Left lung (tissue), 10 donors: ENCODE results near the gene POLR1F. TPM values are rescaled to one million over a fixed set of nuclear protein-coding genes. Genes with fewer than 3 reads are reported as not detected.

Experiments
- ATAC-seq: fragments of 200-7000 bp; cut with Tn5 transposase; one replicate; pipeline ENCODE4 v1.9.1; 2020; ENCODE audit warnings: moderate library complexity
- DNase-seq, 4 donors: peaks; one replicate each; pipeline ENCODE4 v3.0.0-alpha.2; 2013 to 2020
- H3K27ac ChIP-seq, 2 donors: fragments of 200-600 bp; sonication (generic) in 1 of 2; one replicate each; pipeline versions ENCODE4 v1.5.0 to v1.8.0; 2020 to 2021
- H3K27me3 ChIP-seq, 2 donors: fragments of 200-600 bp; sonication (generic) in 1 of 2; one replicate each; pipeline versions ENCODE4 v1.5.0 to v1.8.0; 2020 to 2021
- H3K36me3 ChIP-seq, 2 donors: fragments of 200-600 bp; sonication (generic) in 1 of 2; one replicate each; pipeline versions ENCODE4 v1.5.0 to v1.8.0; 2020 to 2021
- H3K4me1 ChIP-seq, 2 donors: fragments of 200-600 bp; one replicate each; pipeline ENCODE4 v1.8.0; 2021
- H3K4me3 ChIP-seq, 2 donors: fragments of 200-600 bp; sonication (generic) in 1 of 2; one replicate each; pipeline versions ENCODE4 v1.5.0 to v1.8.0; 2020 to 2021; ENCODE audit warnings: mild to moderate bottlenecking in 1 of 2
- H3K9me3 ChIP-seq, 2 donors: fragments of 200-600 bp; sonication (generic) in 1 of 2; one replicate each; pipeline versions ENCODE4 v1.5.0 to v1.8.0; 2020 to 2021
- CTCF ChIP-seq, 2 donors: fragments of 200-600 bp; sonication (generic) in 1 of 2; IDR thresholded peaks; one replicate each; pipeline versions ENCODE4 v1.5.0 to v1.8.0; 2021; ENCODE audit warnings: antibody characterized with exemption in 2 of 2
- intact Hi-C, 2 donors: fragments of 100-400 bp; cut with DNase I; formaldehyde crosslinking; loops; one replicate each; pipeline versions ENCODE4 v1.11.2 to v1.14.2; 2022
- polyA plus RNA-seq, 6 donors: library from polyadenylated mRNA; unstranded; fragments of 120-200 nt; gene quantifications; one replicate each; pipeline ENCODE4 v1.2.1, GENCODE V29; 2013; ENCODE audit not compliant: insufficient read length in 6 of 6
- total RNA-seq, 2 donors: library from RNA; stranded (reverse); fragmentation: NEBNext Ultra II Directional; extraction: Animal tissue kit (Norgen Biotek cat#: 25700); gene quantifications; one replicate each; pipeline ENCODE4 v1.2.1, GENCODE V29; 2021
- donor health status: DM: no; HTN: yes; CAD: no.
- donor health status: DM: no; HTN: no; CAD: no.

The POLR1F gene
- total and polyA plus RNA-seq, 8 donors, result 9.6 to 25.1 (median 19.2) TPM

GRCh38 chr7:19715499-19715898 is 6.7 kb upstream of the POLR1F start:
- no peak for TF ChIP-seq CTCF (IDR thresholded peaks at IDR 0.05)
- Histone ChIP-seq H3K27me3 (no peaks in the 10 kb centered on the region), H3K4me3 (no peak overlapping the region), H3K36me3 (no peaks in the 10 kb centered on the region), H3K9me3 (no peaks in the 10 kb centered on the region), H3K27ac (no peak overlapping the region), H3K4me1 (no peaks in the 10 kb centered on the region)
- ATAC-seq (no peak), DNase-seq (no peak)
- intact Hi-C loops, result no loop called here

- H3K9me3 ChIP-seq, result no peaks in the 10 kb centered on the region
- H3K27ac ChIP-seq, result no peak overlapping the region
- peak in 2 of 4 donors; percentile 18 to 45 for DNase-seq
- TF ChIP-seq CTCF (IDR thresholded peaks at IDR 0.05), result peak; percentile 36 to 49
- intact Hi-C loops, result no loop called here
- no peak for ATAC-seq
- H3K4me3 ChIP-seq, result no peak overlapping the region
- peaks cover 0 to 5% of the 10 kb centered on the region in 2 donors for H3K4me1 ChIP-seq
- no peaks in the 10 kb centered on the region for H3K27me3 ChIP-seq
- no peaks in the 10 kb centered on the region for H3K36me3 ChIP-seq
Measured at GRCh38 chr7:19713676-19714075, 4.8 kb upstream of the POLR1F start.

DNA sequence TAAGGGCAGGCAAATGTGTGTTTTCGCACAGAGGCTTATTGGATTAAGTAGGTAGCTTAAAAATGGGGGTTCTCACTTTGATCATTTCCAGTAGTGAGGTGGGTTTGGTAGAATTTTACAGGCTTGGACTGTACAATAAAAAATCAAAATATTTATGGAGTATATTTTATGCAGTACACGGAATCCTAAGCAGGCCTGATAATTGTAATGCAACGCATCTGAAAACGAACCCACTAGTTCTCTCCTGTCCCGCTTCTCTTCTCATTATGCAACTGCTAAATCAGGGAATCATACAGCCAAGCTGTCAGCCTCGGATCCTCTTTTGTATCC is 377 bp upstream of the POLR1F start:
- no peak for TF ChIP-seq CTCF (IDR thresholded peaks at IDR 0.05)
- Histone ChIP-seq H3K4me1 (peaks cover 0 to 22% of the 10 kb centered on the region in 2 donors), H3K36me3 (no peaks in the 10 kb centered on the region), H3K27me3 (no peaks in the 10 kb centered on the region), H3K9me3 (no peaks in the 10 kb centered on the region), H3K27ac (peak overlapping the region in 1 of 2 donors; percentile 30), H3K4me3 (peak overlapping the region in 1 of 2 donors; percentile 79)
- intact Hi-C loops, result no loop called here
- ATAC-seq, result no peak
- DNase-seq, result no peak

GRCh38 chr7:19707240-19707639 is 1.6 kb downstream of the POLR1F start:
- intact Hi-C loops, result no loop called here
- no peak overlapping the region for H3K27ac ChIP-seq
- peak overlapping the region in 1 of 2 donors; percentile 79 for H3K4me3 ChIP-seq
- DNase-seq (no peak), ATAC-seq (no peak)
- H3K9me3 ChIP-seq, result no peaks in the 10 kb centered on the region
- H3K4me1 ChIP-seq, result peaks cover 0 to 22% of the 10 kb centered on the region in 2 donors
- no peak for TF ChIP-seq CTCF (IDR thresholded peaks at IDR 0.05)
- H3K36me3 ChIP-seq, result no peaks in the 10 kb centered on the region
- no peaks in the 10 kb centered on the region for H3K27me3 ChIP-seq

DNA sequence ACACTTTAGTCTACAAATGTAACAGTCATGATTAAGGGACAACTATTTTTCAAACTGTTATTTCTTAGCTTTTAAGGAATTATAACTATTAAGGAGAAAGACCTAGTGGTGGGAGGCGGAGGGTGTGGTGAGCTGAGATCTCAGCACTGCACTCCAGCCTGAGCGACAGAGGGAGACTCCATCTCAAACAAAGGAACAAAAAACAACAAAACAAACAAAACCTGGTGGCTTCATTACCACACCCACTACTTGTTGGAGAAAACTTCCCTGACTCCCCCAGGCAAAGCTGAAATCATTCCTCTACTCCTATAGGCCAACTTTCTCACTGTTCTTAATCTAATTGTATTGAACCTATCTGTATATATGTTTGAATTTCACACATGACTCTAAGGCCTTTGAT is 3.2 kb downstream of the POLR1F start:
- DNase-seq (no peak), ATAC-seq (no peak)
- Histone ChIP-seq H3K4me3 (no peak overlapping the region), H3K4me1 (peaks cover 0 to 22% of the 10 kb centered on the region in 2 donors), H3K9me3 (no peaks in the 10 kb centered on the region), H3K27ac (no peak overlapping the region), H3K27me3 (no peaks in the 10 kb centered on the region), H3K36me3 (no peaks in the 10 kb centered on the region)
- intact Hi-C loops, result no loop called here
- TF ChIP-seq CTCF (IDR thresholded peaks at IDR 0.05), result no peak
